Activated naive CD4-positive, alpha-beta T cell treated with anti-CD3 and anti-CD28 coated beads, Interleukin-2, amount 10 ng/mL, durations not matched to agents 7 days and 5 days (primary cell): ENCODE measurements around the gene SAMD7.

ENCODE experiments used
- CTCF ChIA-PET: fragments of 350-600 bp; sonication (Branson Sonifier 250); formaldehyde crosslinking; loops from one replicate; lab custom pipeline; 2021; ENCODE audit warnings: antibody characterized with exemption; lab: Charles Lee
- DNase-seq: peaks from one replicate; pipeline ENCODE4 v3.0.0-alpha.2; 2020
- H3K27ac Mint-ChIP-seq: one replicate; pipeline ENCODE4 v1.8.0; 2021; ENCODE audit warnings: mild to moderate bottlenecking, moderate library complexity, mixed read lengths
- H3K27me3 Mint-ChIP-seq: one replicate; pipeline ENCODE4 v1.8.0; 2021; ENCODE audit warnings: mild to moderate bottlenecking, mixed read lengths
- H3K36me3 Mint-ChIP-seq: one replicate; pipeline ENCODE4 v1.8.0; 2021; ENCODE audit warnings: mixed read lengths
- H3K4me1 Mint-ChIP-seq: one replicate; pipeline ENCODE4 v1.8.0; 2021; ENCODE audit warnings: mixed read lengths
- H3K4me3 Mint-ChIP-seq: one replicate; pipeline ENCODE4 v1.8.0; 2021; ENCODE audit warnings: mild to moderate bottlenecking, moderate library complexity, mixed read lengths
- H3K9me3 Mint-ChIP-seq: one replicate; pipeline ENCODE4 v1.8.0; 2021; ENCODE audit warnings: mixed read lengths

The SAMD7 gene

GRCh38 chr3:169886671-169887070 lies 24.7 kb upstream of the SAMD7 start:
- peaks cover 4% of the 10 kb centered on the region for H3K27me3 Mint-ChIP-seq
- no peaks in the 10 kb centered on the region for H3K36me3 Mint-ChIP-seq
- CTCF ChIA-PET, result no interaction called here
- H3K4me1 Mint-ChIP-seq, result peaks cover 3% of the 10 kb centered on the region
- H3K4me3 Mint-ChIP-seq, result no peak overlapping the region
- H3K27ac Mint-ChIP-seq, result no peak overlapping the region
- no peaks in the 10 kb centered on the region for H3K9me3 Mint-ChIP-seq
- no peak for DNase-seq

DNA sequence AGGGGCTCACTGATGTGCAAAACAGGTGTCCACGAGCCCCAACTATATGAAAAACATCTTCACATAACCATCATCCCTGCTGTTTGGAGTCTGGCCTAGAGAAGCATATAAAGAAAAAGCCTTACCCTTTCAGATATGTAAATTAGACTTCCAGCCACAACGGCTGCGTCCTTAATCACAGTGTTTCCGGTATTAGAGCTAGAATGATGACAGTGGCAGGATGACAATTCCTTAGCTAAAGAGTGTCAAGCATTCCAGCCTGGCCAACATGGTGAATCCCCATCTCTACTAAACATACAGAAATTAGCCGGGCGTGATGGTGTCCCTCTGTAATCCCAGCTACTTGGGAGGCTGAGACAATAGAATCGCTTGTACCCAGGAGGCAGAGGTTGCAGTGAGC lies 19.5 kb upstream of the SAMD7 start:
- Mint-ChIP-seq H3K9me3 (no peaks in the 10 kb centered on the region), H3K4me3 (no peak overlapping the region)
- CTCF ChIA-PET, result no interaction called here

GRCh38 chr3:169894110-169894509 lies 17.3 kb upstream of the SAMD7 start:
- DNase-seq, result no peak
- Mint-ChIP-seq H3K36me3 (no peaks in the 10 kb centered on the region), H3K4me1 (no peaks in the 10 kb centered on the region), H3K27me3 (no peaks in the 10 kb centered on the region), H3K27ac (no peak overlapping the region), H3K4me3 (no peak overlapping the region), H3K9me3 (no peaks in the 10 kb centered on the region)
- CTCF ChIA-PET, result interaction anchor here (1.1 kb wide), 1 partner anchor 159 kb away, joined by 4 read pairs; no protein-coding TSS in a partner anchor

More for the DNA sequence above, 19.5 kb upstream of the SAMD7 start:
- no peak for DNase-seq
- Mint-ChIP-seq H3K36me3 (no peaks in the 10 kb centered on the region), H3K27me3 (peaks cover under 1% of the 10 kb centered on the region), H3K27ac (no peak overlapping the region), H3K4me1 (no peaks in the 10 kb centered on the region)

- Mint-ChIP-seq H3K27ac (no peak overlapping the region), H3K4me3 (no peak overlapping the region), H3K36me3 (no peaks in the 10 kb centered on the region), H3K4me1 (no peaks in the 10 kb centered on the region), H3K9me3 (peaks cover 1% of the 10 kb centered on the region), H3K27me3 (peaks cover 3% of the 10 kb centered on the region)
- no peak for DNase-seq
- CTCF ChIA-PET, result interaction anchor here (1.1 kb wide), 1 partner anchor 158 kb away, joined by 4 read pairs; no protein-coding TSS in a partner anchor
Measured at GRCh38 chr3:169895072-169895471, 16.3 kb upstream of the SAMD7 start.

GRCh38 chr3:169897284-169897683 lies 14.1 kb upstream of the SAMD7 start:
- H3K27me3 Mint-ChIP-seq, result peaks cover 3% of the 10 kb centered on the region
- no peak overlapping the region for H3K4me3 Mint-ChIP-seq
- CTCF ChIA-PET, result no interaction called here
- H3K27ac Mint-ChIP-seq, result no peak overlapping the region
- DNase-seq, result no peak
- peaks cover 13% of the 10 kb centered on the region for H3K9me3 Mint-ChIP-seq
- H3K36me3 Mint-ChIP-seq, result peaks cover 4% of the 10 kb centered on the region
- no peaks in the 10 kb centered on the region for H3K4me1 Mint-ChIP-seq

GRCh38 chr3:169901453-169901852 lies 9.9 kb upstream of the SAMD7 start:
- peaks cover 18% of the 10 kb centered on the region for H3K9me3 Mint-ChIP-seq
- no peak overlapping the region for H3K4me3 Mint-ChIP-seq
- no peaks in the 10 kb centered on the region for H3K4me1 Mint-ChIP-seq
- no peak for DNase-seq
- H3K27ac Mint-ChIP-seq, result no peak overlapping the region
- H3K27me3 Mint-ChIP-seq, result peaks cover 15% of the 10 kb centered on the region
- CTCF ChIA-PET, result no interaction called here
- H3K36me3 Mint-ChIP-seq, result peaks cover 4% of the 10 kb centered on the region

DNA sequence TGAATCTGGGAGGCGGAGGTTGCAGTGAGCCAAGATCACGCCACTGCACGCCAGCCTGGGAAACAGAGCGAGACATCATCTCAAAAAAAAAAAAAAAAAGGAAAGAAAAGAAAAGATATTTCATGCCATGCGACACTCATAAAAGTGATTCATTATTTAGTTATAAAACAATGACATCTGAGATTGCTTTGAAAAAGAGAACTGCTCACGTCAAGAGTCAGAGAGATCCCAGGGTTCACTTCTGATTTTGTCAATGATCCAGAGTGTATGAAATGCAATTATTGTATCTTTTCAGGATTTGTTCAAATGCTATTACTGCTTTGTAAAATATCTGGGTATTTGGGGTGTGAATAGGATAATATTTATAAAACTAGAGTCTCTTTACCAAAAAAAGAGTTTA lies 6.0 kb upstream of the SAMD7 start:
- peaks cover 4% of the 10 kb centered on the region for H3K36me3 Mint-ChIP-seq
- peaks cover 25% of the 10 kb centered on the region for H3K27me3 Mint-ChIP-seq
- no peak for DNase-seq
- no peak overlapping the region for H3K4me3 Mint-ChIP-seq
- no peaks in the 10 kb centered on the region for H3K4me1 Mint-ChIP-seq
- H3K9me3 Mint-ChIP-seq, result peaks cover 16% of the 10 kb centered on the region
- CTCF ChIA-PET, result no interaction called here
- H3K27ac Mint-ChIP-seq, result no peak overlapping the region

DNA sequence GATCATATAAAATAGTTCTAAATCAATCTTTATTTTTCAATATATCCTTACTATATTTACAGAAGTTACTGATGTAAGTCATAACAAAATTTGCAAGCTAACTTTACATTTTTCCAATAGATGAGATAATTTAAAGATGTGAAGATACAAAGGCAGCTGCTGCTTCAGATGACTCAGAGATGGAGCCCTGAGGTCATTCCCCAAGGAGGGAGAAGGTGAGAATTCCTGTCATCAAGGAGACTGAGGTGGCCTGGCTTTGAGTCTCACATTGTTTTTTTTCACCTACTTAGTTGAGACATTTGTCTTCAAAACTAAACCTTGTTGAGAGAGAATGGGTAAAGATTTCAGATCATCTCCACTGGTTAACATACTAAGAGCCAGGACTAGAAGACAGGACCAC lies 3.9 kb upstream of the SAMD7 start:
- Mint-ChIP-seq H3K36me3 (no peaks in the 10 kb centered on the region), H3K27ac (no peak overlapping the region), H3K27me3 (peaks cover 25% of the 10 kb centered on the region), H3K9me3 (peaks cover 5% of the 10 kb centered on the region), H3K4me3 (no peak overlapping the region), H3K4me1 (no peaks in the 10 kb centered on the region)
- no peak for DNase-seq
- CTCF ChIA-PET, result no interaction called here

GRCh38 chr3:169907944-169908343 lies 3.4 kb upstream of the SAMD7 start:
- no peak overlapping the region for H3K4me3 Mint-ChIP-seq
- H3K36me3 Mint-ChIP-seq, result no peaks in the 10 kb centered on the region
- no peak overlapping the region for H3K27ac Mint-ChIP-seq
- no peak for DNase-seq
- H3K27me3 Mint-ChIP-seq, result peaks cover 24% of the 10 kb centered on the region
- CTCF ChIA-PET, result no interaction called here
- H3K4me1 Mint-ChIP-seq, result no peaks in the 10 kb centered on the region
- H3K9me3 Mint-ChIP-seq, result peaks cover 3% of the 10 kb centered on the region

- CTCF ChIA-PET, result no interaction called here
- no peak overlapping the region for H3K4me3 Mint-ChIP-seq
- H3K4me1 Mint-ChIP-seq, result peaks cover 4% of the 10 kb centered on the region
- H3K27ac Mint-ChIP-seq, result no peak overlapping the region
- no peaks in the 10 kb centered on the region for H3K9me3 Mint-ChIP-seq
- peaks cover 7% of the 10 kb centered on the region for H3K27me3 Mint-ChIP-seq
- no peaks in the 10 kb centered on the region for H3K36me3 Mint-ChIP-seq
- DNase-seq, result no peak
Measured at GRCh38 chr3:169913323-169913722, 2.0 kb downstream of the SAMD7 start.

DNA sequence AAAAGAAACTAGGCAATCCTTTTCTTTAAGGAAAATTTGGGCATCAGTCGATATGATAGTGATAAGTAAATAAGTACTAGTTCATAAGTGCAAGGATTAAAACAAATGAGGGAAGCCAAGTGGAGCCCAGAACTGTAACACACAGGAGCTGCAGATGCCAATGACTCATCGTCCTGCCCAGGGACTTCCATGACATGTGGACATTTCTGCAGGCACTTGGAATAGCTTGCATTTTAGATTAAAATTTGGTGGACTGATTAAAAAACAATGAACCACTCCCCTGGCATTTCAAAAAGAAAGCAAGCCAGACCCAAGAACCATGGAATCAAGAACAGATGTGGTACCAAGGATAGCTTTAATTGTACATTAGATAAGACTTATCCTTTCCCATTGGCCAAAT lies 2.9 kb downstream of the SAMD7 start:
- CTCF ChIA-PET, result no interaction called here
- H3K4me3 Mint-ChIP-seq, result no peak overlapping the region
- H3K27ac Mint-ChIP-seq, result no peak overlapping the region
- no peaks in the 10 kb centered on the region for H3K9me3 Mint-ChIP-seq
- no peaks in the 10 kb centered on the region for H3K27me3 Mint-ChIP-seq
- H3K4me1 Mint-ChIP-seq, result peaks cover 4% of the 10 kb centered on the region
- H3K36me3 Mint-ChIP-seq, result no peaks in the 10 kb centered on the region
- no peak for DNase-seq

- Mint-ChIP-seq H3K4me1 (no peaks in the 10 kb centered on the region), H3K27me3 (peaks cover 3% of the 10 kb centered on the region), H3K36me3 (no peaks in the 10 kb centered on the region), H3K27ac (no peak overlapping the region), H3K4me3 (no peak overlapping the region), H3K9me3 (no peaks in the 10 kb centered on the region)
- CTCF ChIA-PET, result no interaction called here
- DNase-seq, result no peak
Measured at GRCh38 chr3:169923189-169923588, 11.8 kb downstream of the SAMD7 start.

DNA sequence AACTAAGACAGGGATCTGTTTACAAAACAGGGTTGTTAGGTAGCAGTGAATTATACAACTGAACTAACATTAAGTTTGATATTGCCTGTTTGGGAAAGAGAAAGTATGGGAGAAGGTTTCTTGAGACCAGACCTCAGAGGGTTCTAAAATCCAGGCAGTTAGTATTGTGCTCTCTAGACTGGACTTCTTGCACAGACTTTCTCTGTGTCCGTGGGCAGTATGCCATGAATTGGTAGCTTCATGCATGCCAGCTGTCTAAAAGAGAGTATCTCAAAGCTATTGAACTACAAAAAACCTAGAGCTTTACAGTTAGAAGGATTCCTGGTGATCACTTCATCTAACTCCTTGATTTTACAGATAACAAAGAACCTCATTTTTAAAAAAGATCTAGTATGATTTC lies 12.5 kb downstream of the SAMD7 start:
- no peak for DNase-seq
- Mint-ChIP-seq H3K4me3 (no peak overlapping the region), H3K27me3 (peaks cover 7% of the 10 kb centered on the region), H3K27ac (no peak overlapping the region), H3K4me1 (no peaks in the 10 kb centered on the region), H3K36me3 (no peaks in the 10 kb centered on the region), H3K9me3 (no peaks in the 10 kb centered on the region)
- CTCF ChIA-PET, result no interaction called here

GRCh38 chr3:169929830-169930519 lies 18.6 kb downstream of the SAMD7 start:
- peaks cover 17% of the 10 kb centered on the region for H3K27me3 Mint-ChIP-seq
- DNase-seq, result no peak
- peaks cover 3% of the 10 kb centered on the region for H3K4me1 Mint-ChIP-seq
- CTCF ChIA-PET, result interaction anchor here (0.7 to 1.3 kb wide), 2 partner anchors 38 to 124 kb away, joined by 3 to 5 read pairs; no protein-coding TSS in a partner anchor
- H3K9me3 Mint-ChIP-seq, result no peaks in the 10 kb centered on the region
- no peak overlapping the region for H3K27ac Mint-ChIP-seq
- no peak overlapping the region for H3K4me3 Mint-ChIP-seq
- no peaks in the 10 kb centered on the region for H3K36me3 Mint-ChIP-seq

- Mint-ChIP-seq H3K4me3 (no peak overlapping the region), H3K4me1 (peaks cover 3% of the 10 kb centered on the region), H3K9me3 (no peaks in the 10 kb centered on the region), H3K27me3 (peaks cover 25% of the 10 kb centered on the region), H3K36me3 (no peaks in the 10 kb centered on the region), H3K27ac (no peak overlapping the region)
- CTCF ChIA-PET, result interaction anchor here (0.7 to 1.3 kb wide), 2 partner anchors 37 to 123 kb away, joined by 3 to 5 read pairs; no protein-coding TSS in a partner anchor
- no peak for DNase-seq
Measured at GRCh38 chr3:169930843-169931242, 19.5 kb downstream of the SAMD7 start.
